ENCODE data around the gene UBE2D1. TPM values are rescaled to one million over a fixed set of nuclear protein-coding genes. Genes with fewer than 3 reads are reported as not detected.

UBE2D1 gene
- total and polyA plus RNA-seq, 2 donors = 9.2 to 24.0 TPM

- peak overlapping the region; percentile 75 to 91 for H3K4me3 ChIP-seq (ENCODE audit: low read length in 2 of 2)
- peak overlapping the region; percentile 46 to 89 for H3K27ac ChIP-seq (ENCODE audit: low read depth in 1 of 2, low read length in 1 of 2)
- under 1% methylated on average over 12 of the region's 12 CpGs for WGBS
- peaks cover 6 to 22% of the 10 kb centered on the region in 2 donors for H3K36me3 ChIP-seq (ENCODE audit: control insufficient read depth in 2 of 2, insufficient read depth in 2 of 2, low read length in 1 of 2)
- peaks cover 14 to 17% of the 10 kb centered on the region in 2 donors for H3K4me1 ChIP-seq (ENCODE audit: control insufficient read depth in 2 of 2, insufficient read depth in 2 of 2, low read length in 2 of 2)
- no peaks in the 10 kb centered on the region for H3K27me3 ChIP-seq (ENCODE audit: control insufficient read depth in 2 of 2, insufficient read depth in 1 of 2, low read length in 1 of 2)
- peak in 4 of 9 donors; percentile 7 to 59 (median 19) for DNase-seq (ENCODE audit: low read depth in 6 of 9, low spot score in 9 of 9)
- H3K9me3 ChIP-seq (ENCODE audit: control insufficient read depth in 2 of 2, insufficient read depth in 1 of 2, low read length in 1 of 2) = no peaks in the 10 kb centered on the region
Observed at GRCh38 chr10:58384544-58384998, 49.8 kb downstream of the UBE2D1 start.

DNA sequence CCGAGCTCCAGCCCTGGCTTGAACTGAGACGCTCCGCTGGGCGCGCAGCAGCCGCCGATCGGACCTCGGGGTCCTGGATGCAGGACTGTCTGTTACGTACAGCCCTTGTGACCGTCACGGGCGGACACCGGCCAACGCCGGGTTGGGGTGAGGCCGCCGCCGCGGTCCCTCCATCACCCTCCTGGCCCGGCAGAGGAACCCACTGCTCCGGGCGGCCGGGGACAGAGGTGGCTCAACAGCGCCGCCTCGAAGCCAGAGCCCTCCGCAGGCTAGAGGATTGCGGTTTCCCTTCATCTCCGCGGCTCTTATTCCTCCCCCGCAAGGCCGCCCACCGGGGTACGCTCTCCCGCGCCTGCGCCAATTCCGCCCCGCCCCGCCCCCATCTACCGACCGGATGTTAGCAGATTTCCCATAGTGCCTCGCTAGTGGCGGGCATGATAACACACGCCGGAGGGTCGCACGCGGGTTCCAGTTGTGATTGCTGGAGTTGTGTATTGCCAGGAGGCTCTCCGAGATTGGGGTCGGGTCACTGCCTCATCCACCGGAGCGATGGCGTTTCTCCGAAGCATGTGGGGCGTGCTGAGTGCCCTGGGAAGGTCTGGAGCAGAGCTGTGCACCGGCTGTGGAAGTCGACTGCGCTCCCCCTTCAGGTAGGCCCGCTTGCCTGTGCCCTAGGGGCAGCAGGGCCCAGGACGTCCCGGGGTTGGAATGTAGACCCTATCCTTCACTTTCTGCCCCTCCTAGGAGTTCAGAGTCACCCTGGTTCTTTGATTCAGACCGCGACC, 50.4 kb downstream of the UBE2D1 start, which contains the start of gene TFAM:
Gene TFAM, plus strand, starts transcription at position 412 of the 785 bp plus-strand sequence. Its CDS starts 138 bp downstream, at position 550.
- DNase-seq (ENCODE audit: low read depth in 6 of 9, low spot score in 9 of 9) = peak; percentile 61 to 95 (median 90)
- peak within 1 kb of the TSS; percentile 75 to 91 for H3K4me3 ChIP-seq (ENCODE audit: low read length in 2 of 2)
- H3K27me3 ChIP-seq (ENCODE audit: control insufficient read depth in 2 of 2, insufficient read depth in 1 of 2, low read length in 1 of 2) = no peaks in the 10 kb centered on the region
- peaks cover 14 to 17% of the 10 kb centered on the region in 2 donors for H3K4me1 ChIP-seq (ENCODE audit: control insufficient read depth in 2 of 2, insufficient read depth in 2 of 2, low read length in 2 of 2)
- H3K9me3 ChIP-seq (ENCODE audit: control insufficient read depth in 2 of 2, insufficient read depth in 1 of 2, low read length in 1 of 2) = no peaks in the 10 kb centered on the region
- under 1% methylated on average over 65 of the region's 65 CpGs for WGBS
- peaks cover 7 to 27% of the 10 kb centered on the region in 2 donors for H3K36me3 ChIP-seq (ENCODE audit: control insufficient read depth in 2 of 2, insufficient read depth in 2 of 2, low read length in 1 of 2)
- H3K27ac ChIP-seq (ENCODE audit: low read depth in 1 of 2, low read length in 1 of 2) = peak within 1 kb of the TSS; percentile 69 to 89

DNA sequence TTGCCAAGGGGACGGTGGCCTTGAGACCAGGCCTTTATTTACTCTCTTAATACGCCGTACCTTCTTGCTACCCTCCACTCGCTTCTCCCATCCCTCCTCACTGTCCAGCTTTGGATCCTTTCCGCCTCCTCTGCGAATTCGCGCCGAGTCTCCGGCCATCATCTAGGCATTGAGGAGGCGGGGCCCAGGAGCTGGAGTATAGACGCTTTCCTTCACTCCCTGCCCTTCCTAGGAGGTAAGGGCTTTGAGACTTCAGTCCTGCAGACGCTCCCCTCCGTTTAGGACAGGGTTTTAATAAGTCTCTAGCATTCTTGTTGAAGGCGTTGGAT, 50.9 kb downstream of the UBE2D1 start:
- Histone ChIP-seq H3K27ac (ENCODE audit: low read depth in 1 of 2, low read length in 1 of 2) (peak overlapping the region; percentile 69 to 88), H3K9me3 (ENCODE audit: control insufficient read depth in 2 of 2, insufficient read depth in 1 of 2, low read length in 1 of 2) (no peaks in the 10 kb centered on the region), H3K36me3 (ENCODE audit: control insufficient read depth in 2 of 2, insufficient read depth in 2 of 2, low read length in 1 of 2) (peaks cover 7 to 33% of the 10 kb centered on the region in 2 donors), H3K4me1 (ENCODE audit: control insufficient read depth in 2 of 2, insufficient read depth in 2 of 2, low read length in 2 of 2) (peaks cover 14 to 17% of the 10 kb centered on the region in 2 donors), H3K27me3 (ENCODE audit: control insufficient read depth in 2 of 2, insufficient read depth in 1 of 2, low read length in 1 of 2) (no peaks in the 10 kb centered on the region), H3K4me3 (ENCODE audit: low read length in 2 of 2) (peak overlapping the region; percentile 75 to 91)
- under 1% methylated on average over 15 of the region's 15 CpGs for WGBS
- DNase-seq (ENCODE audit: low read depth in 6 of 9, low spot score in 9 of 9) = peak in 2 of 9 donors; percentile 7 to 8

GRCh38 chr10:58389024-58389423, 54.2 kb downstream of the UBE2D1 start:
- WGBS = over 99% methylated on average over 3 of the region's 3 CpGs
- Histone ChIP-seq H3K27me3 (ENCODE audit: control insufficient read depth in 2 of 2, insufficient read depth in 1 of 2, low read length in 1 of 2) (no peaks in the 10 kb centered on the region), H3K4me1 (ENCODE audit: control insufficient read depth in 2 of 2, insufficient read depth in 2 of 2, low read length in 2 of 2) (peaks cover 14 to 15% of the 10 kb centered on the region in 2 donors), H3K27ac (ENCODE audit: low read depth in 1 of 2, low read length in 1 of 2) (no peak overlapping the region), H3K36me3 (ENCODE audit: control insufficient read depth in 2 of 2, insufficient read depth in 2 of 2, low read length in 1 of 2) (peaks cover 15 to 59% of the 10 kb centered on the region in 2 donors), H3K4me3 (ENCODE audit: low read length in 2 of 2) (no peak overlapping the region), H3K9me3 (ENCODE audit: control insufficient read depth in 2 of 2, insufficient read depth in 1 of 2, low read length in 1 of 2) (no peaks in the 10 kb centered on the region)
- DNase-seq (ENCODE audit: low read depth in 6 of 9, low spot score in 9 of 9) = no peak

- no peaks in the 10 kb centered on the region for H3K27me3 ChIP-seq (ENCODE audit: control insufficient read depth in 2 of 2, insufficient read depth in 1 of 2, low read length in 1 of 2)
- DNase-seq (ENCODE audit: low read depth in 6 of 9, low spot score in 9 of 9) = no peak
- H3K9me3 ChIP-seq (ENCODE audit: control insufficient read depth in 2 of 2, insufficient read depth in 1 of 2, low read length in 1 of 2) = no peaks in the 10 kb centered on the region
- no peaks in the 10 kb centered on the region for H3K4me1 ChIP-seq (ENCODE audit: control insufficient read depth in 2 of 2, insufficient read depth in 2 of 2, low read length in 2 of 2)
- WGBS = 97% methylated on average over 2 of the region's 2 CpGs
- H3K36me3 ChIP-seq (ENCODE audit: control insufficient read depth in 2 of 2, insufficient read depth in 2 of 2, low read length in 1 of 2) = peaks cover 18 to 69% of the 10 kb centered on the region in 2 donors
- H3K4me3 ChIP-seq (ENCODE audit: low read length in 2 of 2) = no peak overlapping the region
- no peak overlapping the region for H3K27ac ChIP-seq (ENCODE audit: low read depth in 1 of 2, low read length in 1 of 2)
Observed at GRCh38 chr10:58393317-58393716, 58.5 kb downstream of the UBE2D1 start.

GRCh38 chr10:58394471-58394870, 59.7 kb downstream of the UBE2D1 start:
- H3K36me3 ChIP-seq (ENCODE audit: control insufficient read depth in 2 of 2, insufficient read depth in 2 of 2, low read length in 1 of 2) = peaks cover 13 to 59% of the 10 kb centered on the region in 2 donors
- DNase-seq (ENCODE audit: low read depth in 6 of 9, low spot score in 9 of 9) = no peak

DNA sequence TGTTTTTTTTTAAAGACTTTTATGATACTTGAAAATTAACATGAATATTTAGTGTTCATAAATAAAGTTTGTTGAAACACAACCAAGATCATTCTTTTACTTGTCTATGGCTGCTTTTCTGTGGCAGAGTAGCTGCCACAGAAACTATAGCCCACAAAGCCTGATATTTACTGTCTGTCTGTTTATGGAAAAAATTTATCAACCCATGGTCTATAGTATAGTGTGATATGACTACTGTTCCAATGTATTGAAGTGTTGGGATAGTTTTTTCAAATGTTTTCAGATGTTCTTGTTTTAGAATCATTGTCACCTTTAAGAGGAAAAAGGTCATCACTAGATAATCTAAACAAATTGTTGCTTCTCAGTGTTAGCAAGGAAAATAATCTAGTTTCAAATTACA, 61.3 kb downstream of the UBE2D1 start:
- H3K9me3 ChIP-seq (ENCODE audit: control insufficient read depth in 2 of 2, insufficient read depth in 1 of 2, low read length in 1 of 2) = no peaks in the 10 kb centered on the region
- H3K4me3 ChIP-seq (ENCODE audit: low read length in 2 of 2) = no peak overlapping the region
- no peak overlapping the region for H3K27ac ChIP-seq (ENCODE audit: low read depth in 1 of 2, low read length in 1 of 2)
- H3K36me3 ChIP-seq (ENCODE audit: control insufficient read depth in 2 of 2, insufficient read depth in 2 of 2, low read length in 1 of 2) = peaks cover 11 to 44% of the 10 kb centered on the region in 2 donors
- H3K4me1 ChIP-seq (ENCODE audit: control insufficient read depth in 2 of 2, insufficient read depth in 2 of 2, low read length in 2 of 2) = no peaks in the 10 kb centered on the region
- H3K27me3 ChIP-seq (ENCODE audit: control insufficient read depth in 2 of 2, insufficient read depth in 1 of 2, low read length in 1 of 2) = no peaks in the 10 kb centered on the region
- no peak for DNase-seq (ENCODE audit: low read depth in 6 of 9, low spot score in 9 of 9)

More at GRCh38 chr10:58394471-58394870, 59.7 kb downstream of the UBE2D1 start:
- Histone ChIP-seq H3K27me3 (ENCODE audit: control insufficient read depth in 2 of 2, insufficient read depth in 1 of 2, low read length in 1 of 2) (no peaks in the 10 kb centered on the region), H3K9me3 (ENCODE audit: control insufficient read depth in 2 of 2, insufficient read depth in 1 of 2, low read length in 1 of 2) (no peaks in the 10 kb centered on the region), H3K4me3 (ENCODE audit: low read length in 2 of 2) (no peak overlapping the region), H3K4me1 (ENCODE audit: control insufficient read depth in 2 of 2, insufficient read depth in 2 of 2, low read length in 2 of 2) (no peaks in the 10 kb centered on the region), H3K27ac (ENCODE audit: low read depth in 1 of 2, low read length in 1 of 2) (no peak overlapping the region)

GRCh38 chr10:58397830-58398229, 63.0 kb downstream of the UBE2D1 start:
- 99% methylated on average over 3 of the region's 3 CpGs for WGBS
- H3K9me3 ChIP-seq (ENCODE audit: control insufficient read depth in 2 of 2, insufficient read depth in 1 of 2, low read length in 1 of 2) = no peaks in the 10 kb centered on the region
- no peaks in the 10 kb centered on the region for H3K4me1 ChIP-seq (ENCODE audit: control insufficient read depth in 2 of 2, insufficient read depth in 2 of 2, low read length in 2 of 2)
- H3K4me3 ChIP-seq (ENCODE audit: low read length in 2 of 2) = no peak overlapping the region
- no peak for DNase-seq (ENCODE audit: low read depth in 6 of 9, low spot score in 9 of 9)
- no peak overlapping the region for H3K27ac ChIP-seq (ENCODE audit: low read depth in 1 of 2, low read length in 1 of 2)
- H3K36me3 ChIP-seq (ENCODE audit: control insufficient read depth in 2 of 2, insufficient read depth in 2 of 2, low read length in 1 of 2) = peaks cover 6 to 27% of the 10 kb centered on the region in 2 donors
- H3K27me3 ChIP-seq (ENCODE audit: control insufficient read depth in 2 of 2, insufficient read depth in 1 of 2, low read length in 1 of 2) = no peaks in the 10 kb centered on the region

GRCh38 chr10:58399410-58399809, 64.6 kb downstream of the UBE2D1 start:
- H3K36me3 ChIP-seq (ENCODE audit: control insufficient read depth in 2 of 2, insufficient read depth in 2 of 2, low read length in 1 of 2) = peaks cover 3 to 18% of the 10 kb centered on the region in 2 donors
- WGBS = 98% methylated on average over 4 of the region's 4 CpGs
- no peak overlapping the region for H3K4me3 ChIP-seq (ENCODE audit: low read length in 2 of 2)
- H3K27ac ChIP-seq (ENCODE audit: low read depth in 1 of 2, low read length in 1 of 2) = no peak overlapping the region
- no peaks in the 10 kb centered on the region for H3K4me1 ChIP-seq (ENCODE audit: control insufficient read depth in 2 of 2, insufficient read depth in 2 of 2, low read length in 2 of 2)
- DNase-seq (ENCODE audit: low read depth in 6 of 9, low spot score in 9 of 9) = no peak
- no peaks in the 10 kb centered on the region for H3K27me3 ChIP-seq (ENCODE audit: control insufficient read depth in 2 of 2, insufficient read depth in 1 of 2, low read length in 1 of 2)
- H3K9me3 ChIP-seq (ENCODE audit: control insufficient read depth in 2 of 2, insufficient read depth in 1 of 2, low read length in 1 of 2) = no peaks in the 10 kb centered on the region
